Astrocyte of the cerebellum (primary cell): ENCODE results near the gene CSF2.

Experiments used
- DNase-seq: peaks from one replicate; pipeline ENCODE4 v3.0.0-alpha.2; 2011; ENCODE audit warnings: low read depth
- H3K4me3 ChIP-seq: 2 replicates; pipeline ENCODE4 v1.5.1; 2011; ENCODE audit warnings: mild to moderate bottlenecking, low read depth, low read length, moderate library complexity
- CTCF ChIP-seq: IDR thresholded peaks from 2 replicates; pipeline ENCODE4 v1.5.1; 2012; ENCODE audit warnings: low read length, low read depth, moderate library complexity, mild to moderate bottlenecking; ENCODE audit errors: missing control alignments
- in situ Hi-C: cut with HindIII; loops from 2 replicates; pipeline ENCODE4 v1.10.0; 2017; ENCODE audit warnings: low sequenced_read_pairs

Gene CSF2

DNA sequence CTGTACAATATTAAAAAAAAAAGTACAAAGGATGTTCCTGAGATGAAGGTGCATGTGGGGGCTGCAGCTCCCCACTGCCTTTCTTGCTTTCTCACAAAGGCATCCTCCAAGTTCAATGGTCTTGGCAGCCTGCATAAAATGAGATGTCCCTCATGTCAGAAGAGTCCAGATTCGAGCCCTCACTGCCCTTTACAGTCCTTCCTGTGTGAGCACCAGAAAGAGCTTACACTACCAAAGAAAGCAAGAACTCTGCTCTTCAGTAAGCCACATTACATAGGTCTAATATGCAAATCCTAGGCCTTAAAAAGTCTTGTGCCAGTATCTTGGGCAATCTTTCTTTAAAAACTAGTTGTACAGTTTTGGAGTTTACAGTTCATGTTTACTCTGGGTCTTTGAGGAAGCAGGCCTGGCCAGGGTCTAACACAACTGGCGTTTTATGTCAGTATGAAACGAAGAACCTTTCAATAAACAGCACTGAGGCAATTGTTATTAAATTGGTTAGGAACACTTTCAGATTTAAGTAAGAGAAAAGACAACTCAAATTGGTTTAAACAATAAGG is 36.0 kb downstream of the CSF2 start:
- no peak for TF ChIP-seq CTCF
- in situ Hi-C loops: no loop called here
- DNase-seq: no peak
- H3K4me3 ChIP-seq: no peak overlapping the region

GRCh38 chr5:132110195-132110594 is 36.6 kb downstream of the CSF2 start:
- no peak for DNase-seq
- H3K4me3 ChIP-seq: no peak overlapping the region
- TF ChIP-seq CTCF: no peak
- in situ Hi-C loops: no loop called here

DNA sequence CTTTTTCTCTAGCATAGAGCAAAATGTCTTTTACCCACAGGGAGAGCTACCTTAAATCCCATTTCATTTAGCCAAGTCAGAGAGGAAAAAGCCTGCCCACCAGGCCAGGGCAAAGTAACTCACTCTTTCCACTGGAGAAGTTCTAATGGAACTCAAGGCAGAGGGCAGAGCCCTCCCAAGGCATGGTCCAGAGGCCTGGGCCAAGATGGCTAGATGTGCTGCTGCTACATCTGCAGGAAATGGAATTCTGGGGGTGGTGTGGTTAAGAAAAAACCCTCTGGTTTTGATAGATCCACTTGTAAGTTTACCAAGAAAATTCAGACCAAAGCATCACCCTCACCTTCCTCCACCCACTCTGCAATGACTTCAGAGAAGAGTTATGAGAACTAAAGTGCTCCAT is 37.3 kb downstream of the CSF2 start:
- in situ Hi-C loops: no loop called here
- no peak overlapping the region for H3K4me3 ChIP-seq
- TF ChIP-seq CTCF: no peak
- no peak for DNase-seq

- TF ChIP-seq CTCF: no peak
- DNase-seq: no peak
- H3K4me3 ChIP-seq: no peak overlapping the region
- in situ Hi-C loops: no loop called here
These were observed 38.5 kb downstream of the CSF2 start for GRCh38 chr5:132112111-132112510.

DNA sequence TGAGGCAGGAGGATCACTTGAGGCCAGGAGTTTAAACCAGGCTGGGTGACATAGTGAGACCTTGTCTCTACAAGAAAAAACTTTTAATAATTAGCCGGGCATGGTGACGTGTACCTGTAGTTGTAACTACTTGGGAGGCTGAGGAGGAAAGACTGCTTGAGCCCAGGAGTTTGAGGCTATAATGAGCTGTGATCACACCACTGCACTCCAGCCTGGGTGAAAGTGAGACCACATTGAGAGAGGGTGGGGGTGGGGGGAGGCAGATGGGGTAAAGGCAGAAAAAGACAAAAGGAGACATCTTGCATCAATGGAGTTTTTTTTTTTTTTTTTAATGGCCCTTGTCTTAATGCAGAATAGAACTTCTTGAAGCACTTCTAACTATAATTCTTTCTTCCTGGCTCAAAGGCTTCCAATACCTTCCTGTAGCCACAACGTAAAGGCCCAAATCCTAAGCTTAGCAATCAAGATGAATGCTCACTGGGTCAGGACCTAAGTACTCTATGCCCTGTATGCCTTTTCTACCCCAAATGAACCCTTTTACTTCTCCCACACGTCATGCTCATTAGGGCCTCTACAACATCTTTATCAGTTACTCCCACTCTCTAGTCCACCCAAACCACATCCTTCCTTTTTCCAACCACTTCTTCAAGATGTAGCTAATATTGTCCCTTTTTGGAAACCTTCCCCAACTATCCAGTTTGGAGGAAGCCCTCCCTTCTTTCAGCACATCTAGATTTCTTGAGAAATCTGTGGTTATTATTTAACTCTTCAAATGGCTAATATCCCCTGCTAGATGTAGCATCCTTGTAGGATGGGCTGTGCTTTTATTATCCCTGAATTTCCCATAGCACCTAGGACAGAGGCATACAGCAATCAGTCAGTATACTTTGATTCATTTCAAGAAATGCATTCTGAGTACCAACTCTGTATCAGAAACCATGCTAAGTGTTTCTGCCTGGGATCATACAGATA is 40.8 kb downstream of the CSF2 start:
- no peak for TF ChIP-seq CTCF
- no peak overlapping the region for H3K4me3 ChIP-seq
- no peak for DNase-seq
- in situ Hi-C loops: no loop called here

GRCh38 chr5:132115375-132115774 is 41.8 kb downstream of the CSF2 start:
- TF ChIP-seq CTCF: no peak
- no peak for DNase-seq
- H3K4me3 ChIP-seq: no peak overlapping the region
- in situ Hi-C loops: no loop called here
